ENCODE data around the gene NGFR. TPM values are rescaled to one million over a fixed set of nuclear protein-coding genes. Genes with fewer than 3 reads are reported as not detected.

NGFR gene
- polyA plus RNA-seq, 1 of the 3 experiments (the other 2 are of a cell fraction), result 0.76 TPM

- TF ChIP-seq REST (IDR thresholded peaks at IDR 0.05; ENCODE audit: low read depth, low read length), result no peak
- TF ChIP-seq EP300 (IDR thresholded peaks at IDR 0.05; ENCODE audit: borderline replicate concordance in 1 of 2, low read depth in 1 of 2, low read length in 1 of 2), result no peak
- TF ChIP-seq EZH2phosphoT487 (IDR thresholded peaks at IDR 0.05; ENCODE audit: borderline replicate concordance, low read depth), result no peak
- TF ChIP-seq ZBTB33 (IDR thresholded peaks at IDR 0.05; ENCODE audit: borderline replicate concordance, low read depth), result no peak
- TF ChIP-seq RXRA (IDR thresholded peaks at IDR 0.05; ENCODE audit: borderline replicate concordance, low read depth), result no peak
- TF ChIP-seq GATA2 (CRISPR knock-in tag; IDR thresholded peaks at IDR 0.05), result peak; percentile 67
- no peak for TF ChIP-seq JUND (IDR thresholded peaks at IDR 0.05)
- no peak for TF ChIP-seq GABPA (IDR thresholded peaks at IDR 0.05; ENCODE audit: low read depth)
- no peak for TF ChIP-seq MEF2A (IDR thresholded peaks at IDR 0.05; ENCODE audit: borderline replicate concordance, low read depth)
- TF ChIP-seq SIN3A (IDR thresholded peaks at IDR 0.05; ENCODE audit: borderline replicate concordance, low read depth, low read length), result no peak
- TF ChIP-seq RAD21 (IDR thresholded peaks at IDR 0.05; ENCODE audit: low read length), result peak; percentile 44
Measured at GRCh38 chr17:49471089-49471683, 23.9 kb upstream of the NGFR start (continued).

- H3K9me2 ChIP-seq, result no peaks in the 10 kb centered on the region
- peaks cover 74% of the 10 kb centered on the region; the same call in 1 of the 2 replicates for H3K27me3 ChIP-seq (ENCODE audit: insufficient read depth)
- no peak overlapping the region for H3K9ac ChIP-seq
- ChIA-PET CTCF (interaction anchor here (0.9 to 14.6 kb wide), 17 partner anchors 10 to 527 kb away, joined by 3 to 117 read pairs (median 5); partner anchors contain the start of gene NGFR), POLR2A (interaction anchor here (0.7 to 1.3 kb wide), 5 partner anchors 10 to 57 kb away, joined by 3 to 7 read pairs (median 3); partner anchors contain the start of gene PHB1)
- TF ChIP-seq NRF1 (IDR thresholded peaks at IDR 0.05; ENCODE audit: low read depth, low read length), result no peak
- no peak for TF ChIP-seq TAF1 (IDR thresholded peaks at IDR 0.05; ENCODE audit: borderline replicate concordance, low read depth, low read length)
- TF ChIP-seq RFX5 (IDR thresholded peaks at IDR 0.05; ENCODE audit: low read length), result no peak
- H3K4me1 ChIP-seq (ENCODE audit: control insufficient read depth in 1 of 2, insufficient read depth in 2 of 2, low read depth in 1 of 2, low read length in 1 of 2), result peaks cover 0 to 32% of the 10 kb centered on the region in 2 experiments; a peak in 1 of 4 replicates
- H4K20me1 ChIP-seq (ENCODE audit: insufficient read depth), result no peaks in the 10 kb centered on the region
- H2AFZ ChIP-seq (ENCODE audit: low read depth), result no peak overlapping the region
- H3K4me2 ChIP-seq, result no peak overlapping the region
- no peak for DNase-seq
- H3K9me3 ChIP-seq, result no peaks in the 10 kb centered on the region
- H3K27ac ChIP-seq (ENCODE audit: low read depth in 2 of 2, low read length in 1 of 2), result peak overlapping the region in 1 of 2 experiments; percentile 82; a peak in 2 of 4 replicates
- H3K79me2 ChIP-seq (ENCODE audit: insufficient read depth), result no peaks in the 10 kb centered on the region
- H3K4me3 ChIP-seq (ENCODE audit: low read depth in 2 of 2, low read length in 1 of 2), result no peak overlapping the region
- WGBS (ENCODE audit: low lambda C conversion rate), result 83% methylated on average over 1 of the region's 1 CpG
- no peaks in the 10 kb centered on the region for H3F3A ChIP-seq (replicated peaks; ENCODE audit: insufficient read depth)
- H3K36me3 ChIP-seq (replicated peaks in 1 of 2; ENCODE audit: control insufficient read depth in 1 of 2, insufficient read depth in 2 of 2, low read length in 1 of 2), result no peaks in the 10 kb centered on the region
Measured at GRCh38 chr17:49471769-49472168, 23.3 kb upstream of the NGFR start.
